Breast epithelium (tissue), 4 donors: Measurements from ENCODE around the gene GNG12. TPM values are rescaled to one million over a fixed set of nuclear protein-coding genes. Genes with fewer than 3 reads are reported as not detected.

Source experiments
- DNase-seq, 2 donors: peaks; one replicate each; pipeline ENCODE4 v3.0.0-alpha.2; 2019; ENCODE audit warnings: low spot score in 2 of 2
- H3K27ac ChIP-seq, 2 donors: fragments of 200-600 bp; sonication (generic) in 1 of 2; one replicate each; pipeline ENCODE4 v1.5.1; 2016 to 2019; ENCODE audit warnings: mild to moderate bottlenecking in 1 of 2
- H3K27me3 ChIP-seq, 2 donors: fragments of 200-600 bp; sonication (generic) in 1 of 2; one replicate each; pipeline versions ENCODE4 v1.5.1 to v1.6.0; 2017 to 2019; ENCODE audit warnings: control low read depth in 1 of 2, mild to moderate bottlenecking in 1 of 2
- H3K36me3 ChIP-seq: fragments of 200-600 bp; one replicate; pipeline ENCODE4 v1.5.1; 2019
- H3K4me1 ChIP-seq, 2 donors: fragments of 200-600 bp; sonication (generic); one replicate each; pipeline ENCODE4 v1.5.1; 2016 to 2019; ENCODE audit warnings: control low read depth in 1 of 2
- H3K4me3 ChIP-seq, 3 donors: fragments of 200-600 bp; sonication (generic); 1 replicate in 2 of 3; 2 replicates in 1 of 3; pipeline ENCODE4 v1.5.1; 2016 to 2019; ENCODE audit warnings: mild to moderate bottlenecking in 3 of 3, moderate library complexity in 2 of 3
- H3K9me3 ChIP-seq, 2 donors: fragments of 200-600 bp; sonication (generic) in 1 of 2; one replicate each; pipeline ENCODE4 v1.5.1; 2016 to 2019; ENCODE audit warnings: control low read depth in 1 of 2
- CTCF ChIP-seq, 3 donors: fragments of 450-650 bp; IDR thresholded peaks; one replicate each; pipeline ENCODE4 v1.5.1; 2016 to 2017; ENCODE audit warnings: antibody characterized with exemption in 3 of 3, mild to moderate bottlenecking in 3 of 3, moderate library complexity in 3 of 3
- POLR2A ChIP-seq: fragments of 450-650 bp; IDR thresholded peaks from one replicate; pipeline ENCODE4 v1.6.1; 2016; ENCODE audit warnings: antibody characterized with exemption, mild to moderate bottlenecking, moderate library complexity
- POLR2AphosphoS5 ChIP-seq, 3 donors: sonication (generic); formaldehyde crosslinking; IDR thresholded peaks; one replicate each; pipeline ENCODE4 v1.6.1; 2017; ENCODE audit warnings: antibody characterized with exemption in 3 of 3
- intact Hi-C: fragments of 100-400 bp; cut with DNase I; formaldehyde crosslinking; loops from one replicate; pipeline ENCODE4 v1.15.1; 2023; ENCODE audit warnings: low total_unique reads
- total RNA-seq, 3 donors: library from RNA; depleted of rRNA; stranded (reverse); fragments of >200 nt; gene quantifications; one replicate each; pipeline ENCODE4 v1.1.0, GENCODE V29; 2016

The GNG12 gene
- total RNA-seq, 3 donors from 2014 or later = 82.1 to 100 (median 87.5) TPM

- no peaks in the 10 kb centered on the region for H3K9me3 ChIP-seq
- no peak overlapping the region for H3K4me3 ChIP-seq
- no peak for DNase-seq
- H3K27ac ChIP-seq = no peak overlapping the region
- peaks cover 0 to 6% of the 10 kb centered on the region in 2 donors for H3K4me1 ChIP-seq
- intact Hi-C loops = no loop called here
- H3K27me3 ChIP-seq = no peaks in the 10 kb centered on the region
- TF ChIP-seq CTCF (IDR thresholded peaks at IDR 0.05) (no peak), POLR2AphosphoS5 (IDR thresholded peaks at IDR 0.05) (no peak), POLR2A (no peak)
- H3K36me3 ChIP-seq = no peaks in the 10 kb centered on the region
These were observed 93.9 kb downstream of the GNG12 start for GRCh38 chr1:67739361-67739760.

- no peak overlapping the region for H3K27ac ChIP-seq
These were observed 94.9 kb downstream of the GNG12 start for GRCh38 chr1:67738401-67738800.

GRCh38 chr1:67737875-67738274 is 95.4 kb downstream of the GNG12 start:
- intact Hi-C loops = no loop called here
- no peaks in the 10 kb centered on the region for H3K27me3 ChIP-seq
- no peak for TF ChIP-seq POLR2AphosphoS5 (IDR thresholded peaks at IDR 0.05)
- TF ChIP-seq CTCF (IDR thresholded peaks at IDR 0.05) = no peak
- no peak for TF ChIP-seq POLR2A
- H3K4me3 ChIP-seq = no peak overlapping the region
- H3K36me3 ChIP-seq = no peaks in the 10 kb centered on the region
- no peaks in the 10 kb centered on the region for H3K9me3 ChIP-seq
- peaks cover 0 to 6% of the 10 kb centered on the region in 2 donors for H3K4me1 ChIP-seq
- no peak overlapping the region for H3K27ac ChIP-seq
- no peak for DNase-seq

More at GRCh38 chr1:67738401-67738800, 94.9 kb downstream of the GNG12 start:
- TF ChIP-seq CTCF (IDR thresholded peaks at IDR 0.05) (no peak), POLR2AphosphoS5 (IDR thresholded peaks at IDR 0.05) (no peak), POLR2A (no peak)
- H3K4me1 ChIP-seq = peaks cover 0 to 6% of the 10 kb centered on the region in 2 donors
- H3K36me3 ChIP-seq = no peaks in the 10 kb centered on the region
- intact Hi-C loops = no loop called here
- no peaks in the 10 kb centered on the region for H3K9me3 ChIP-seq
- H3K27me3 ChIP-seq = no peaks in the 10 kb centered on the region
- no peak overlapping the region for H3K4me3 ChIP-seq
- DNase-seq = no peak

GRCh38 chr1:67736750-67737149 is 96.5 kb downstream of the GNG12 start:
- DNase-seq = no peak
- H3K9me3 ChIP-seq = no peaks in the 10 kb centered on the region
- TF ChIP-seq POLR2AphosphoS5 (IDR thresholded peaks at IDR 0.05) (no peak), POLR2A (no peak), CTCF (IDR thresholded peaks at IDR 0.05) (no peak)
- intact Hi-C loops = no loop called here
- no peaks in the 10 kb centered on the region for H3K27me3 ChIP-seq
- peak overlapping the region; percentile 86 to 93 for H3K27ac ChIP-seq
- peaks cover 0 to 6% of the 10 kb centered on the region in 2 donors for H3K4me1 ChIP-seq
- peak overlapping the region in 1 of 3 donors; percentile 50 for H3K4me3 ChIP-seq
- H3K36me3 ChIP-seq = no peaks in the 10 kb centered on the region

- peak overlapping the region in 2 of 3 donors; percentile 20 to 50 for H3K4me3 ChIP-seq
- H3K27me3 ChIP-seq = no peaks in the 10 kb centered on the region
- H3K9me3 ChIP-seq = no peaks in the 10 kb centered on the region
- H3K27ac ChIP-seq = peak overlapping the region; percentile 86 to 93
- TF ChIP-seq POLR2A = no peak
- TF ChIP-seq CTCF (IDR thresholded peaks at IDR 0.05) = no peak
- TF ChIP-seq POLR2AphosphoS5 (IDR thresholded peaks at IDR 0.05) = peak; percentile 53 to 63 (median 56)
- DNase-seq = peak; percentile 58 to 78
- intact Hi-C loops = no loop called here
- peaks cover 0 to 6% of the 10 kb centered on the region in 2 donors for H3K4me1 ChIP-seq
- H3K36me3 ChIP-seq = no peaks in the 10 kb centered on the region
These were observed 97.2 kb downstream of the GNG12 start for GRCh38 chr1:67735806-67736627.
